ENCODE data around the gene CENPW. TPM values are rescaled to one million over a fixed set of nuclear protein-coding genes. Genes with fewer than 3 reads are reported as not detected.
A peak's percentile ranks its signal among the peaks of the same experiment; 100 is the strongest.

The CENPW gene
- polyA plus RNA-seq, 3 donors, result 3.8 to 18.7 (median 17.6) TPM

GRCh38 chr6:126308362-126308761 lies 31.6 kb upstream of the CENPW start:
- Mint-ChIP-seq H3K27ac (no peak overlapping the region), H3K4me1 (no peaks in the 10 kb centered on the region), H3K27me3 (ENCODE audit: low read depth in 3 of 3) (peaks cover 0 to 3% (median 0%) of the 10 kb centered on the region in 3 donors), H3K4me3 (no peak overlapping the region), H3K9me3 (peaks cover 0 to 2% (median 0%) of the 10 kb centered on the region in 7 donors), H3K36me3 (no peaks in the 10 kb centered on the region)
- Histone ChIP-seq H3K4me1 (ENCODE audit: control insufficient read depth in 1 of 2, insufficient read depth in 2 of 2, low read length in 2 of 2) (no peaks in the 10 kb centered on the region), H4K20me1 (ENCODE audit: insufficient read depth, low read length) (no peaks in the 10 kb centered on the region), H3K27me3 (ENCODE audit: control insufficient read depth in 2 of 2, insufficient read depth in 2 of 2, low read length in 2 of 2) (no peaks in the 10 kb centered on the region), H3K36me3 (replicated peaks in 1 of 2; ENCODE audit: control insufficient read depth in 1 of 2, insufficient read depth in 2 of 2, low read length in 2 of 2) (no peaks in the 10 kb centered on the region), H2AFZ (ENCODE audit: insufficient read depth, low read depth, low read length, poor library complexity, severe bottlenecking) (no peak overlapping the region), H3K79me2 (ENCODE audit: insufficient read depth, low read length) (no peaks in the 10 kb centered on the region), H3K4me3 (replicated peaks in 1 of 3; ENCODE audit: low read depth in 2 of 3, low read length in 3 of 3) (no peak overlapping the region), H3K4me2 (replicated peaks; ENCODE audit: extremely low read depth, low read length, poor library complexity, severe bottlenecking) (no peak overlapping the region), H3K27ac (ENCODE audit: low read depth in 1 of 2, low read length in 2 of 2) (no peak overlapping the region), H3K9me3 (replicated peaks in 1 of 2; ENCODE audit: control insufficient read depth in 1 of 2, insufficient read depth in 1 of 2, low read length in 2 of 2) (no peaks in the 10 kb centered on the region), H3K9ac (ENCODE audit: insufficient read depth, low read length, poor library complexity, severe bottlenecking) (no peak overlapping the region)
- intact Hi-C loops (cut with micrococcal nuclease), result no loop called here
- WGBS (ENCODE audit: insufficient coverage), result no CpG with 5 or more reads among the region's 3 CpGs
- TF ChIP-seq CTCF (IDR thresholded peaks at IDR 0.05), result no peak
- DNase-seq, result no peak

GRCh38 chr6:126312013-126312665 lies 27.8 kb upstream of the CENPW start:
- H3K9ac ChIP-seq (ENCODE audit: insufficient read depth, low read length, poor library complexity, severe bottlenecking), result no peak overlapping the region
- no peaks in the 10 kb centered on the region for H3K79me2 ChIP-seq (ENCODE audit: insufficient read depth, low read length)
- no peaks in the 10 kb centered on the region for H3K9me3 ChIP-seq (replicated peaks in 1 of 2; ENCODE audit: control insufficient read depth in 1 of 2, insufficient read depth in 1 of 2, low read length in 2 of 2)
- WGBS (ENCODE audit: insufficient coverage), result no CpG with 5 or more reads among the region's 1 CpG
- no peak overlapping the region for H3K4me3 Mint-ChIP-seq
- H3K9me3 Mint-ChIP-seq, result peaks cover 0 to 1% (median 0%) of the 10 kb centered on the region in 7 donors
- no peaks in the 10 kb centered on the region for H3K4me1 Mint-ChIP-seq
- H3K4me2 ChIP-seq (replicated peaks; ENCODE audit: extremely low read depth, low read length, poor library complexity, severe bottlenecking), result no peak overlapping the region
- H2AFZ ChIP-seq (ENCODE audit: insufficient read depth, low read depth, low read length, poor library complexity, severe bottlenecking), result no peak overlapping the region
- no peak overlapping the region for H3K4me3 ChIP-seq (replicated peaks in 1 of 3; ENCODE audit: low read depth in 2 of 3, low read length in 3 of 3)
- H3K27ac Mint-ChIP-seq, result no peak overlapping the region
- no peak for DNase-seq
- peak; percentile 25 for TF ChIP-seq CTCF (IDR thresholded peaks at IDR 0.05)
- no peaks in the 10 kb centered on the region for H3K36me3 ChIP-seq (replicated peaks in 1 of 2; ENCODE audit: control insufficient read depth in 1 of 2, insufficient read depth in 2 of 2, low read length in 2 of 2)
- intact Hi-C loops (cut with micrococcal nuclease), result no loop called here
- no peaks in the 10 kb centered on the region for H4K20me1 ChIP-seq (ENCODE audit: insufficient read depth, low read length)
- H3K27me3 ChIP-seq (ENCODE audit: control insufficient read depth in 2 of 2, insufficient read depth in 2 of 2, low read length in 2 of 2), result no peaks in the 10 kb centered on the region
- no peaks in the 10 kb centered on the region for H3K36me3 Mint-ChIP-seq
- no peak overlapping the region for H3K27ac ChIP-seq (ENCODE audit: low read depth in 1 of 2, low read length in 2 of 2)
- H3K4me1 ChIP-seq (ENCODE audit: control insufficient read depth in 1 of 2, insufficient read depth in 2 of 2, low read length in 2 of 2), result no peaks in the 10 kb centered on the region
- peaks cover 0 to 3% (median 0%) of the 10 kb centered on the region in 3 donors for H3K27me3 Mint-ChIP-seq (ENCODE audit: low read depth in 3 of 3)

All from CD14-positive monocyte (primary cell).